Upper lobe of left lung (tissue), 4 donors: ENCODE measurements around the gene MICAL3.

Experiments
- EP300 ChIP-seq, 4 donors: sonication (generic); formaldehyde crosslinking; IDR thresholded peaks; one replicate each; pipeline ENCODE4 v1.5.1; 2017; ENCODE audit warnings: antibody characterized with exemption in 4 of 4, control low read depth in 2 of 4
- POLR2A ChIP-seq, 4 donors: fragments of 450-650 bp; IDR thresholded peaks; one replicate each; pipeline ENCODE4 v1.5.1; 2016 to 2017; ENCODE audit warnings: antibody characterized with exemption in 4 of 4, mild to moderate bottlenecking in 2 of 4
- POLR2AphosphoS5 ChIP-seq, 2 donors: sonication (generic); formaldehyde crosslinking; IDR thresholded peaks; one replicate each; pipeline ENCODE4 v1.5.1; 2017; ENCODE audit warnings: antibody characterized with exemption in 2 of 2
- TF ChIP-seq, protein P1 (sequence below), 6 experiments: fragments of 450-650 bp in 4 of 6; fragments of 200-600 bp in 2 of 6; sonication (generic) in 2 of 6; IDR thresholded peaks; one replicate each; pipeline ENCODE4 v1.5.1; 2016 to 2019; ENCODE audit warnings: antibody characterized with exemption in 6 of 6

GRCh38 chr22:17804331-17805080, 219.9 kb downstream of the MICAL3 start:
- TF ChIP-seq, protein P1, sequence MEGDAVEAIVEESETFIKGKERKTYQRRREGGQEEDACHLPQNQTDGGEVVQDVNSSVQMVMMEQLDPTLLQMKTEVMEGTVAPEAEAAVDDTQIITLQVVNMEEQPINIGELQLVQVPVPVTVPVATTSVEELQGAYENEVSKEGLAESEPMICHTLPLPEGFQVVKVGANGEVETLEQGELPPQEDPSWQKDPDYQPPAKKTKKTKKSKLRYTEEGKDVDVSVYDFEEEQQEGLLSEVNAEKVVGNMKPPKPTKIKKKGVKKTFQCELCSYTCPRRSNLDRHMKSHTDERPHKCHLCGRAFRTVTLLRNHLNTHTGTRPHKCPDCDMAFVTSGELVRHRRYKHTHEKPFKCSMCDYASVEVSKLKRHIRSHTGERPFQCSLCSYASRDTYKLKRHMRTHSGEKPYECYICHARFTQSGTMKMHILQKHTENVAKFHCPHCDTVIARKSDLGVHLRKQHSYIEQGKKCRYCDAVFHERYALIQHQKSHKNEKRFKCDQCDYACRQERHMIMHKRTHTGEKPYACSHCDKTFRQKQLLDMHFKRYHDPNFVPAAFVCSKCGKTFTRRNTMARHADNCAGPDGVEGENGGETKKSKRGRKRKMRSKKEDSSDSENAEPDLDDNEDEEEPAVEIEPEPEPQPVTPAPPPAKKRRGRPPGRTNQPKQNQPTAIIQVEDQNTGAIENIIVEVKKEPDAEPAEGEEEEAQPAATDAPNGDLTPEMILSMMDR (IDR thresholded peaks at IDR 0.05) = no peak
- TF ChIP-seq POLR2AphosphoS5 (IDR thresholded peaks at IDR 0.05) (no peak), EP300 (IDR thresholded peaks at IDR 0.05) (no peak), POLR2A (IDR thresholded peaks at IDR 0.05) (no peak)
